Neural progenitor cell (in vitro differentiated cells): ENCODE results near the gene GNB3.

Experiments used
- EZH2 ChIP-seq: fragments of 200-600 bp; sonication (generic); IDR thresholded peaks from 2 replicates; pipeline ENCODE4 v1.6.1; 2017; ENCODE audit warnings: antibody characterized with exemption, mild to moderate bottlenecking, moderate library complexity
- TF ChIP-seq, protein P1 (sequence below): fragments of 200-600 bp; sonication (generic); IDR thresholded peaks from 2 replicates; pipeline ENCODE4 v1.5.1; 2017; ENCODE audit warnings: antibody characterized with exemption, mild to moderate bottlenecking

GRCh38 chr12:6830999-6831398, 9.7 kb upstream of the GNB3 start:
- TF ChIP-seq EZH2 = no peak
- TF ChIP-seq, protein P1, sequence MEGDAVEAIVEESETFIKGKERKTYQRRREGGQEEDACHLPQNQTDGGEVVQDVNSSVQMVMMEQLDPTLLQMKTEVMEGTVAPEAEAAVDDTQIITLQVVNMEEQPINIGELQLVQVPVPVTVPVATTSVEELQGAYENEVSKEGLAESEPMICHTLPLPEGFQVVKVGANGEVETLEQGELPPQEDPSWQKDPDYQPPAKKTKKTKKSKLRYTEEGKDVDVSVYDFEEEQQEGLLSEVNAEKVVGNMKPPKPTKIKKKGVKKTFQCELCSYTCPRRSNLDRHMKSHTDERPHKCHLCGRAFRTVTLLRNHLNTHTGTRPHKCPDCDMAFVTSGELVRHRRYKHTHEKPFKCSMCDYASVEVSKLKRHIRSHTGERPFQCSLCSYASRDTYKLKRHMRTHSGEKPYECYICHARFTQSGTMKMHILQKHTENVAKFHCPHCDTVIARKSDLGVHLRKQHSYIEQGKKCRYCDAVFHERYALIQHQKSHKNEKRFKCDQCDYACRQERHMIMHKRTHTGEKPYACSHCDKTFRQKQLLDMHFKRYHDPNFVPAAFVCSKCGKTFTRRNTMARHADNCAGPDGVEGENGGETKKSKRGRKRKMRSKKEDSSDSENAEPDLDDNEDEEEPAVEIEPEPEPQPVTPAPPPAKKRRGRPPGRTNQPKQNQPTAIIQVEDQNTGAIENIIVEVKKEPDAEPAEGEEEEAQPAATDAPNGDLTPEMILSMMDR = no peak
